IMR-90 (cell line): ENCODE results near the gene KIAA0408. TPM values are rescaled to one million over a fixed set of nuclear protein-coding genes. Genes with fewer than 3 reads are reported as not detected.
"Not testable (repeated sequence)": the region's sequence is repeated elsewhere in the genome, so short reads cannot be mapped to it uniquely, and the experiment has no call there.

ENCODE experiments used
- ATAC-seq: fragments of 200-7000 bp; cut with Tn5 transposase; 2 replicates; pipeline ENCODE4 v1.9.1; 2020; ENCODE audit warnings: low read depth, mild to moderate bottlenecking, moderate library complexity
- BruUV-seq: library from RNA; stranded (reverse); fragments of 400-500 nt; replicated peaks from 2 replicates; lab custom pipeline; 2021; lab: Mats Ljungman, UMichigan
- CTCF ChIA-PET: fragments of 300-600 bp; formaldehyde crosslinking; extraction: SDS; loops from one replicate; lab custom pipeline; 2021; ENCODE audit warnings: antibody characterized with exemption; lab: Yijun Ruan, JAX
- POLR2A ChIA-PET: fragments of 300-600 bp; sonication (Branson Sonifier 250); formaldehyde crosslinking; loops from one replicate; lab custom pipeline; 2022; ENCODE audit warnings: antibody characterized with exemption; ENCODE audit not compliant: unreplicated experiment; lab: Charles Lee
- DNase-seq: peaks from one replicate; pipeline ENCODE4 v3.0.0; 2013
- H2AFZ ChIP-seq: replicated peaks from 2 replicates; pipeline ENCODE3; 2013; ENCODE audit warnings: low read length, mild to moderate bottlenecking; ENCODE audit not compliant: poor library complexity
- H2AK5ac ChIP-seq: 2 replicates; pipeline ENCODE4 v1.6.1; 2013; ENCODE audit warnings: low read depth, low read length, inconsistent platforms
- H2AK9ac ChIP-seq: replicated peaks from 2 replicates; pipeline ENCODE3; 2013; ENCODE audit warnings: mild to moderate bottlenecking, low read depth, low read length, moderate library complexity; ENCODE audit not compliant: poor library complexity
- H2BK120ac ChIP-seq: 2 replicates; pipeline ENCODE4 v1.6.1; 2013; ENCODE audit warnings: low read depth, low read length, inconsistent platforms
- H2BK15ac ChIP-seq: 3 replicates; pipeline ENCODE4 v1.6.1; 2013; ENCODE audit warnings: low read depth, low read length, inconsistent platforms
- H2BK20ac ChIP-seq: 2 replicates; pipeline ENCODE4 v1.6.1; 2013; ENCODE audit warnings: low read depth, mild to moderate bottlenecking, inconsistent platforms, low read length, moderate library complexity
- H2BK5ac ChIP-seq: 2 replicates; pipeline ENCODE4 v1.6.1; 2013; ENCODE audit warnings: mild to moderate bottlenecking, low read depth, low read length, inconsistent platforms; ENCODE audit not compliant: poor library complexity, severe bottlenecking
- H3K14ac ChIP-seq: replicated peaks from 2 replicates; pipeline ENCODE4 v1.6.1; 2013; ENCODE audit warnings: low read depth, low read length, inconsistent platforms
- H3K18ac ChIP-seq: 2 replicates; pipeline ENCODE4 v1.6.1; 2013; ENCODE audit warnings: low read depth, low read length, control low read depth
- H3K23ac ChIP-seq: 2 replicates; pipeline ENCODE4 v1.6.1; 2013; ENCODE audit warnings: low read depth, low read length, inconsistent platforms
- H3K27ac ChIP-seq: 2 replicates; pipeline ENCODE4 v1.5.1; 2013; ENCODE audit warnings: mild to moderate bottlenecking, control low read depth, low read length; ENCODE audit not compliant: insufficient read depth
- H3K27me3 ChIP-seq: 2 replicates; pipeline ENCODE4 v1.6.1; 2013; ENCODE audit warnings: low read length; ENCODE audit not compliant: control insufficient read depth, insufficient read depth
- H3K36me3 ChIP-seq: 2 replicates; pipeline ENCODE4 v1.6.1; 2013; ENCODE audit warnings: low read length, mixed read lengths; ENCODE audit not compliant: control insufficient read depth, insufficient read depth
- H3K4ac ChIP-seq: 2 replicates; pipeline ENCODE4 v1.6.1; 2013; ENCODE audit warnings: low read depth, low read length, inconsistent platforms
- H3K4me1 ChIP-seq: 2 replicates; pipeline ENCODE4 v1.6.1; 2013; ENCODE audit warnings: low read length, mixed read lengths; ENCODE audit not compliant: control insufficient read depth, insufficient read depth
- H3K4me2 ChIP-seq: 2 replicates; pipeline ENCODE4 v1.6.1; 2013; ENCODE audit warnings: low read depth, mild to moderate bottlenecking, control low read depth, low read length, moderate library complexity
- H3K4me3 ChIP-seq: 2 replicates; pipeline ENCODE4 v1.5.1; 2013; ENCODE audit warnings: low read depth, mild to moderate bottlenecking, control low read depth, low read length, moderate library complexity; ENCODE audit not compliant: insufficient read depth
- H3K56ac ChIP-seq: 2 replicates; pipeline ENCODE4 v1.6.1; 2013; ENCODE audit warnings: low read length, inconsistent platforms; ENCODE audit not compliant: insufficient read depth; ENCODE audit errors: extremely low read depth
- H3K79me1 ChIP-seq, 2 experiments: 2 replicates each; pipeline ENCODE4 v1.6.1; 2013; ENCODE audit warnings: low read length in 2 of 2, inconsistent platforms in 1 of 2, low read depth in 1 of 2
- H3K9ac ChIP-seq: 2 replicates; pipeline ENCODE4 v1.6.1; 2013; ENCODE audit warnings: low read depth, low read length, control low read depth
- H3K9me1 ChIP-seq: 2 replicates; pipeline ENCODE4 v1.6.1; 2013; ENCODE audit warnings: low read length, inconsistent platforms; ENCODE audit not compliant: insufficient read depth
- H3K9me3 ChIP-seq: 2 replicates; pipeline ENCODE4 v1.6.1; 2013; ENCODE audit warnings: low read length; ENCODE audit not compliant: control insufficient read depth, insufficient read depth
- H4K20me1 ChIP-seq: 2 replicates; pipeline ENCODE4 v1.6.1; 2013; ENCODE audit warnings: low read length, inconsistent platforms; ENCODE audit not compliant: insufficient read depth
- H4K5ac ChIP-seq: 2 replicates; pipeline ENCODE4 v1.6.1; 2013; ENCODE audit warnings: mild to moderate bottlenecking, low read depth, low read length, control low read depth
- H4K8ac ChIP-seq, 2 experiments: 2 replicates each; pipeline ENCODE4 v1.6.1; 2013; ENCODE audit warnings: low read depth in 2 of 2, low read length in 2 of 2, control low read depth in 1 of 2, inconsistent platforms in 1 of 2
- H4K91ac ChIP-seq: 2 replicates; pipeline ENCODE4 v1.6.1; 2013; ENCODE audit warnings: low read depth, low read length, inconsistent platforms; ENCODE audit not compliant: insufficient read depth
- WGBS, 2 experiments: methylation state at CpG; one replicate each; pipeline versions ENCODE4 v1.1.5 to v1.1.7; 2013; ENCODE audit warnings: missing lambda C conversion rate in 2 of 2; ENCODE audit not compliant: insufficient read length in 1 of 2; ENCODE audit errors: extremely low coverage in 2 of 2; 5-methylcytosine and 5-hydroxymethylcytosine counted together
- dilution Hi-C: fragments of 300-500 bp; cut with HindIII; formaldehyde crosslinking; loops from one replicate; pipeline ENCODE4 v1.14.3; 2018; ENCODE audit warnings: low sequenced_read_pairs; ENCODE audit not compliant: unreplicated experiment
- in situ Hi-C: fragments of 300-500 bp; cut with MboI; formaldehyde crosslinking; loops from 3 replicates; pipeline ENCODE4 v1.14.3; 2019; ENCODE audit warnings: low sequenced_read_pairs, inconsistent platforms, mixed read lengths
- intact Hi-C: fragments of 100-400 bp; cut with micrococcal nuclease; formaldehyde crosslinking; loops from 2 replicates; pipeline ENCODE4 v1.10.0; 2022
- polyA plus RNA-seq, 3 experiments: library from polyadenylated mRNA; depleted of rRNA; stranded (reverse); fragments of >200 nt; gene quantifications; 2 replicates each; pipeline ENCODE4 v1.2.3, GENCODE V29; 2012; ENCODE audit warnings: low replicate concordance in 1 of 3
- total RNA-seq: library from RNA; depleted of rRNA; stranded (reverse); fragments of >200 nt; gene quantifications from 2 replicates; pipeline ENCODE4 v1.2.3, GENCODE V29; 2012

Gene KIAA0408
- total and polyA plus RNA-seq, 2 of the 4 experiments (the other 2 are of a cell fraction): 0.90 to 2.9 TPM

- H3K4me3 ChIP-seq, H2BK120ac ChIP-seq, H3K4me2 ChIP-seq, intact Hi-C loops, H3K36me3 ChIP-seq, BruUV-seq, H3K18ac ChIP-seq, H4K8ac ChIP-seq, H2AK5ac ChIP-seq, POLR2A ChIA-PET, H3K9me1 ChIP-seq, H2AK9ac ChIP-seq, H3K79me1 ChIP-seq, dilution Hi-C loops, H4K20me1 ChIP-seq, H2BK15ac ChIP-seq, H2BK5ac ChIP-seq, H3K56ac ChIP-seq, H3K23ac ChIP-seq, H3K27ac ChIP-seq, H3K27me3 ChIP-seq, H2AFZ ChIP-seq, H4K5ac ChIP-seq, ATAC-seq, CTCF ChIA-PET, in situ Hi-C loops, H3K9ac ChIP-seq, H3K4ac ChIP-seq, H2BK20ac ChIP-seq, H3K9me3 ChIP-seq, H3K4me1 ChIP-seq, DNase-seq, H4K91ac ChIP-seq, H3K14ac ChIP-seq: not testable (repeated sequence)
- WGBS, 2 experiments: 100% methylated on average over 1 of the region's 4 CpGs; no CpG with 5 or more reads in 1 of the 2 experiments
Observed at GRCh38 chr6:127413123-127413522, 46.1 kb downstream of the KIAA0408 start.

- H3K27me3 ChIP-seq, H2BK5ac ChIP-seq, H3K4me1 ChIP-seq, H3K4me2 ChIP-seq, H2AK5ac ChIP-seq, H3K36me3 ChIP-seq, H3K27ac ChIP-seq, H2BK15ac ChIP-seq, H4K91ac ChIP-seq, in situ Hi-C loops, H3K14ac ChIP-seq, H3K23ac ChIP-seq, dilution Hi-C loops, H3K9me1 ChIP-seq, H4K5ac ChIP-seq, DNase-seq, H4K20me1 ChIP-seq, H3K9me3 ChIP-seq, H3K4ac ChIP-seq, H3K79me1 ChIP-seq, H3K18ac ChIP-seq, H4K8ac ChIP-seq, POLR2A ChIA-PET, H3K4me3 ChIP-seq, H2BK20ac ChIP-seq, H3K56ac ChIP-seq, H2BK120ac ChIP-seq, H2AK9ac ChIP-seq, intact Hi-C loops, ATAC-seq, H2AFZ ChIP-seq, H3K9ac ChIP-seq, BruUV-seq: not testable (repeated sequence)
- no CpG with 5 or more reads among the region's 8 CpGs for WGBS, 2 experiments
- CTCF ChIA-PET: interaction anchor here (0.6 kb wide), 1 partner anchor 61 kb away, joined by 3 read pairs; no protein-coding TSS in a partner anchor
Observed at GRCh38 chr6:127412016-127412415, 47.2 kb downstream of the KIAA0408 start.
